ENCODE data around the gene TLK2.

Gene TLK2

GRCh38 chr17:62652251-62653001 is 173.8 kb downstream of the TLK2 start:
- peaks cover 27% of the 10 kb centered on the region for H3K4me1 Mint-ChIP-seq
- H3K36me3 Mint-ChIP-seq (ENCODE audit: low read depth): no peaks in the 10 kb centered on the region
- ATAC-seq (no peak), DNase-seq (peak; percentile 43)
- H3K9me3 Mint-ChIP-seq: no peaks in the 10 kb centered on the region
- H3K27ac Mint-ChIP-seq: peak overlapping the region; percentile 59
- H3K4me3 Mint-ChIP-seq: peak overlapping the region; percentile 71
- H3K27me3 Mint-ChIP-seq: peaks cover 39% of the 10 kb centered on the region

DNA sequence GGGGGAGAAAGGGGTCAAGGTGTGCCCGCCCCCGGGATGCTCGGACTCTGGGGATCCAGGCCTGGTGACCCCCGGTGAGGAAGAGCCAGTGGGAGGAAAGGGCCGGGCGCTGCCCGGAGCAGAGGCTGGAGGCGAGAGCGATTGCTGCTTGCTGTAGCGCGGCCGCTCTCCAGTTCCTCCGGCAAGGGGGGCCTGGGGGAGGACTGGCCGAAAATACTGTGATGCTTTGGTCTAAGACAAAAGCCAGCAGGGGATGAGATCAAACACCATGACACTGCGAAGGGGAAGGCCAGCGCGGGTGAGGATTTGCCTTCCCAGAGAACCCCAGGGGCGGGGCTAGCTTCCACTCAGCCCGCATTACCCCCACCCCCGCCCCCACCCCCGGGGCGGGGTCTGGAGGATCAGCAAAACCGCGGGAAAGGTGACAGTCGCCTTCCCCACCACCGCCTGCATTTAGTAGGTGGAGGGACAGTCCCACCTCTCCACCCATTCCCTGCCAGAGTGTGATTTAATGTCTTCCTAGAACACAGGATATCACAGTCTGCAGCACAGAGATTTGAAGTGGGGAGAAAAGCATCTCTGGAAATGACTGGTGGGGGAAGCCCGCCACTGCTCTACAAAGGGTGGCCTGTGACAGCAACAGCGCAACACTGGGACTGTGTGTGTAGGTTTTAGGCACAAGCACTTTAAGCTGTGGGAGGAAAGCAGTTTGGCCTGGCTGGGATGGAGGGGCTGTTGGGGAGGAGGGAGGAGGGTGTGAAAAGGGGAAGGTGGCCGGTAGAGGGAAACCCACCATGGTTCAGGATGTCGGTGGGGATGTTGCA is 174.6 kb downstream of the TLK2 start:
- H3K9me3 Mint-ChIP-seq: no peaks in the 10 kb centered on the region
- H3K4me1 Mint-ChIP-seq: peaks cover 27% of the 10 kb centered on the region
- H3K27ac Mint-ChIP-seq: peak overlapping the region; percentile 59
- H3K4me3 Mint-ChIP-seq: peak overlapping the region; percentile 71
- peak; percentile 96 for DNase-seq
- peaks cover 39% of the 10 kb centered on the region for H3K27me3 Mint-ChIP-seq
- ATAC-seq: peak; percentile 98
- no peaks in the 10 kb centered on the region for H3K36me3 Mint-ChIP-seq (ENCODE audit: low read depth)

DNA sequence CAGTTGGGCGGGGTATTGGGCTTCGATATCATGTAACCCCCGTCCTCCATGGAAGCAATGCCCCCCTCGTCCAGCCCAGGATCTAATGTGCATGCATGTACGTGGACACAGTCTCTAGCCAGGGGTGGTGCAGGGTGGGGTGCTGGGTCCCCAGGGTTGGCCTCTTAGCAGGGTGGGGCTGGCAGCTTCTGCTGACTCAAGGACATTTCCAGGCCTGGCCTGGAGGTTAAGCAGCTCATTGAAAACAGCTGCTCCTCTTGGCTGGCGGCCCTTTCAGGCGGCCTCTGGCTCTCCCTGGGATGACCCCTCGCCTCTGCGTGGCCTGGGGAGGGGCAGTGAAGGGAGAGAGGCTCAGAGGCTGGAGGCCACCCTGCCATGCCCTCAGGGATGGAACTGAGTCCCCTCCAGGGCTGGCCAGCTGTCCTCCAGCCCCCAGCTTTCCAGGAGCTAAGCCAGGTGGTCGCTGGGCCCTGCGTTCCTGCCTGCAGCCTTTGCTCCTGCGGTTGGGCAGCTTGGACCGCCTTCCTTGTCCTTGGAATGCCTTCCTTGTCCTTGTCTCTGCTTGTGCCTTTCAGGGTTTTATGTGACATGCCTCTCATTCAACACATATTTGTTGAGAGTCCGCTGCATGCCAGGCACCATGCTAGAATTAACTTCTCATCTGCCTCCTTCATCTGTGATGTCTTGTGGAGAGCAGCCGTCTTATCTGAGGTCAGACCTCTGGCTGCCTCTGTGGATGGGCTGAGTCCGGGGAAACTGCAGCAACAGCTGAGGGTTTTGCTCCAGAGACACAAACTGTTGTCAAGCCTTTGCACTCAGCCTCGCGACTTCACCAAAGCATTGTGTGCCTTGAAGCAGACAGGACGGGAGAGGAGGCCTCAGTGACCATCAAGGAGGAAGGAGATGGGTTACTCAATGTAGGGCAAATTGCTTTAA is 175.5 kb downstream of the TLK2 start:
- Mint-ChIP-seq H3K4me1 (peaks cover 27% of the 10 kb centered on the region), H3K27ac (peak overlapping the region; percentile 59), H3K9me3 (no peaks in the 10 kb centered on the region), H3K4me3 (peak overlapping the region; percentile 71), H3K27me3 (peaks cover 42% of the 10 kb centered on the region), H3K36me3 (ENCODE audit: low read depth) (peaks cover 2% of the 10 kb centered on the region)
- ATAC-seq (peak; percentile 3), DNase-seq (peak; percentile 32)

- Mint-ChIP-seq H3K4me3 (no peak overlapping the region), H3K27me3 (peaks cover 35% of the 10 kb centered on the region), H3K27ac (no peak overlapping the region), H3K4me1 (peaks cover 27% of the 10 kb centered on the region), H3K36me3 (ENCODE audit: low read depth) (peaks cover 2% of the 10 kb centered on the region), H3K9me3 (peaks cover 7% of the 10 kb centered on the region)
- DNase-seq (no peak), ATAC-seq (no peak)
Measured at GRCh38 chr17:62655656-62656055, 177.0 kb downstream of the TLK2 start.

DNA sequence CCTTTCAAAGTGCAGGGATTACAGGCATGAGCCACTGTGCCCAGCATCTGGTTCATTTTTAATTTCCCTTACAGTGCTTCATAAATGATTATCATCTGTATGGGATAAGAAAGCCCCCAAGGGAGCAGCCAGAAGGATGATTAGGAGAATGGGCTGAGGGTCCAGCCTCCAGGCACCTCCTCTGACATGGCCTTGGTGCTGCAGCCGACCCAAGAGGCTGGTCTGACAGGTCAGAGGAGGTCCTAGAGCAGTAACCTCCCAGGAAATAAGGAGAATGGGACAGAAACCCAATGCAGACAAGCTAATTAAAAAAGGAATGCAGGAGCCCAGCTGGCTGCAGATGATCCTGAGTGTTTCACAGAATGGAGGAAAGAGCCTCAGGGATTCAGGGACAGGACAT is 177.8 kb downstream of the TLK2 start:
- H3K9me3 Mint-ChIP-seq: peaks cover 14% of the 10 kb centered on the region
- peaks cover 5% of the 10 kb centered on the region for H3K36me3 Mint-ChIP-seq (ENCODE audit: low read depth)
- H3K4me3 Mint-ChIP-seq: no peak overlapping the region
- DNase-seq (no peak), ATAC-seq (no peak)
- H3K4me1 Mint-ChIP-seq: peaks cover 27% of the 10 kb centered on the region
- peaks cover 33% of the 10 kb centered on the region for H3K27me3 Mint-ChIP-seq
- H3K27ac Mint-ChIP-seq: no peak overlapping the region

DNA sequence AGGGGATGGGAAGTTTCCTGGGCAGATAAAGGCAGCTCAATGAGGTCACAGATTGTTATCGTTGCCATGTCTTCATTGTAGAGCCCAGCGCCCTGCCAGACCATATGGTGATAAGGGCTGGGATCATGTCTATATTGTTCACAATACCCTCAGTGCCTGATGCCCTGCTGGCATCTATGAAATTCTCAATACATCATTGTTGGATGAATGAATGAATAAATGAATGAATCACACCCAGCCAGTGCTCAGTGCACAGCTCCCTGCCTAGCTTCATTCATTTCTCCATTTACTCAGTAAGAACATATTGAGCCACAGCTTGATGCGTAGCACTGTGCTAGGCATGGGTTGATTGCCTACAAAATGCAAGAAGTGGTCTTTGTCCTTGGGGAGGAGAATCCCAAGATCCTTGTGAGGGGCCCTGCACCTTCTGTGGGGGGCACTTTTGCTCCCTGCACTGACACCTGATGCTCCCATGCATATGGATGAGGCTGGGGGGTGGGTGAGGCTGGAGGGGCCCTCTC is 178.6 kb downstream of the TLK2 start:
- Mint-ChIP-seq H3K27me3 (peaks cover 27% of the 10 kb centered on the region), H3K9me3 (peaks cover 16% of the 10 kb centered on the region), H3K4me1 (peaks cover 19% of the 10 kb centered on the region), H3K27ac (no peak overlapping the region), H3K4me3 (no peak overlapping the region), H3K36me3 (ENCODE audit: low read depth) (peaks cover 6% of the 10 kb centered on the region)
- no peak for ATAC-seq
- DNase-seq: no peak

- DNase-seq (no peak), ATAC-seq (no peak)
- Mint-ChIP-seq H3K27ac (no peak overlapping the region), H3K9me3 (peaks cover 16% of the 10 kb centered on the region), H3K36me3 (ENCODE audit: low read depth) (peaks cover 6% of the 10 kb centered on the region), H3K4me3 (no peak overlapping the region), H3K4me1 (peaks cover 16% of the 10 kb centered on the region), H3K27me3 (peaks cover 27% of the 10 kb centered on the region)
Measured at GRCh38 chr17:62657690-62658089, 179.1 kb downstream of the TLK2 start.

GRCh38 chr17:62658136-62658920 is 179.7 kb downstream of the TLK2 start:
- H3K4me3 Mint-ChIP-seq: no peak overlapping the region
- no peak for DNase-seq
- peaks cover 16% of the 10 kb centered on the region for H3K9me3 Mint-ChIP-seq
- peaks cover 27% of the 10 kb centered on the region for H3K27me3 Mint-ChIP-seq
- no peak overlapping the region for H3K27ac Mint-ChIP-seq
- peaks cover 14% of the 10 kb centered on the region for H3K4me1 Mint-ChIP-seq
- ATAC-seq: no peak
- H3K36me3 Mint-ChIP-seq (ENCODE audit: low read depth): peaks cover 6% of the 10 kb centered on the region

- no peak for DNase-seq
- Mint-ChIP-seq H3K4me1 (peaks cover 6% of the 10 kb centered on the region), H3K4me3 (no peak overlapping the region), H3K27ac (no peak overlapping the region), H3K36me3 (ENCODE audit: low read depth) (peaks cover 6% of the 10 kb centered on the region), H3K9me3 (peaks cover 16% of the 10 kb centered on the region), H3K27me3 (peaks cover 18% of the 10 kb centered on the region)
- ATAC-seq: no peak
Measured at GRCh38 chr17:62660629-62661118, 182.0 kb downstream of the TLK2 start.

- Mint-ChIP-seq H3K27me3 (peaks cover 13% of the 10 kb centered on the region), H3K27ac (no peak overlapping the region), H3K4me1 (peaks cover 6% of the 10 kb centered on the region), H3K9me3 (peaks cover 16% of the 10 kb centered on the region), H3K4me3 (no peak overlapping the region), H3K36me3 (ENCODE audit: low read depth) (peaks cover 6% of the 10 kb centered on the region)
- DNase-seq: no peak
- no peak for ATAC-seq
Measured at GRCh38 chr17:62661337-62661736, 182.7 kb downstream of the TLK2 start.

- Mint-ChIP-seq H3K27me3 (peaks cover 6% of the 10 kb centered on the region), H3K4me3 (no peak overlapping the region), H3K4me1 (peaks cover 6% of the 10 kb centered on the region), H3K27ac (no peak overlapping the region), H3K36me3 (ENCODE audit: low read depth) (peaks cover 6% of the 10 kb centered on the region), H3K9me3 (peaks cover 16% of the 10 kb centered on the region)
- no peak for DNase-seq
- ATAC-seq: no peak
Measured at GRCh38 chr17:62662855-62663254, 184.2 kb downstream of the TLK2 start.
